K562 (cell line): ENCODE results near the gene CD164. TPM values are rescaled to one million over a fixed set of nuclear protein-coding genes. Genes with fewer than 3 reads are reported as not detected.

Source experiments
- ADNP ChIP-seq: fragments of 200-800 bp; sonication (Bioruptor generic); IDR thresholded peaks from 2 replicates; pipeline ENCODE4 v1.6.1; 2016; ENCODE audit warnings: missing genetic modification characterization, missing compliant biosample characterization
- ATF1 ChIP-seq, 2 experiments: fragments of 450-650 bp in 1 of 2; IDR thresholded peaks; 2 replicates each; pipeline ENCODE4 v1.6.1; 2016; ENCODE audit warnings: missing compliant biosample characterization in 1 of 2, missing genetic modification characterization in 1 of 2
- C11orf30 ChIP-seq: fragments of 450-650 bp; IDR thresholded peaks from 2 replicates; pipeline ENCODE4 v1.6.1; 2016; ENCODE audit warnings: low read depth, mild to moderate bottlenecking
- CEBPG ChIP-seq, 3 experiments: fragments of 200-800 bp in 1 of 3; sonication (Bioruptor generic) in 1 of 3; sonication (generic) in 1 of 3; formaldehyde crosslinking in 1 of 3; IDR thresholded peaks in 2 of 3; conservative IDR thresholded peaks in 1 of 3; 2 replicates each; pipeline versions ENCODE4 v1.6.1 to v1.8.0; 2016 to 2022; ENCODE audit warnings: missing compliant biosample characterization in 2 of 3, missing genetic modification characterization in 2 of 3, mild to moderate bottlenecking in 1 of 3, missing genetic modification reagents in 1 of 3
- CHAMP1 ChIP-seq: fragments of 450-650 bp; IDR thresholded peaks from 2 replicates; pipeline ENCODE4 v1.6.1; 2016; ENCODE audit warnings: mild to moderate bottlenecking
- ELF1 ChIP-seq: fragments of 200-800 bp; sonication (Bioruptor generic); IDR thresholded peaks from 2 replicates; pipeline ENCODE4 v1.6.1; 2016; ENCODE audit warnings: missing genetic modification characterization, missing compliant biosample characterization
- EP300 ChIP-seq: IDR thresholded peaks from 2 replicates; pipeline ENCODE4 v1.6.1; 2012; ENCODE audit warnings: low read length, improper control_type of control experiment
- FOSL1 ChIP-seq: fragments of 200-800 bp; sonication (Bioruptor generic); conservative IDR thresholded peaks from 2 replicates; pipeline ENCODE4 v1.6.1; 2016; ENCODE audit warnings: missing genetic modification characterization, missing compliant biosample characterization
- HDAC2 ChIP-seq: fragments of 450-650 bp; IDR thresholded peaks from 2 replicates; pipeline ENCODE4 v1.6.1; 2016; ENCODE audit warnings: mild to moderate bottlenecking
- MECOM ChIP-seq: fragments of 250-450 bp; sonication (Bioruptor Pico); IDR thresholded peaks from 2 replicates; pipeline ENCODE4 v1.8.0; 2022; ENCODE audit warnings: inconsistent platforms
- NFIC ChIP-seq: fragments of 450-650 bp; IDR thresholded peaks from 2 replicates; pipeline ENCODE4 v1.6.1; 2017; ENCODE audit warnings: mild to moderate bottlenecking, inconsistent platforms
- RFX5 ChIP-seq: IDR thresholded peaks from 2 replicates; pipeline ENCODE4 v1.6.1; 2011; ENCODE audit warnings: low read depth, mild to moderate bottlenecking, improper control_type of control experiment, low read length
- TRIM24 ChIP-seq, 2 experiments: fragments of 450-650 bp; IDR thresholded peaks; 2 replicates each; pipeline ENCODE4 v1.6.1; 2016
- XRCC5 ChIP-seq: fragments of 200-400 bp; formaldehyde crosslinking; IDR thresholded peaks from 2 replicates; pipeline ENCODE4 v1.6.1; 2017; ENCODE audit warnings: low read depth, mild to moderate bottlenecking, low read length
- ZNF316 ChIP-seq: fragments of 450-650 bp; IDR thresholded peaks from 2 replicates; pipeline ENCODE4 v1.6.1; 2016
- ZNF764 ChIP-seq: fragments of 250-450 bp; sonication (Bioruptor Pico); IDR thresholded peaks from 2 replicates; pipeline ENCODE4 v1.4.0; 2020; ENCODE audit warnings: low read depth, mild to moderate bottlenecking, moderate library complexity
- ZNF766 ChIP-seq: fragments of 200-800 bp; sonication (Bioruptor generic); conservative IDR thresholded peaks from 2 replicates; pipeline ENCODE4 v1.6.1; 2016; ENCODE audit warnings: missing genetic modification characterization, missing compliant biosample characterization
- ZNF780A ChIP-seq: fragments of 250-450 bp; sonication (Bioruptor Pico); IDR thresholded peaks from 2 replicates; pipeline ENCODE4 v1.5.0; 2021; ENCODE audit warnings: mild to moderate bottlenecking
- polyA plus RNA-seq, 8 experiments: library from polyadenylated mRNA; depleted of rRNA in 4 of 8; stranded (reverse) in 5 of 8; unstranded in 3 of 8; fragments of >200 nt; fragmentation: Nextera tagmentation in 2 of 8; fragmentation: Illumina TruSeq in 1 of 8; extraction: Ambion mirVana in 2 of 8; extraction: Trizol in 1 of 8; gene quantifications; 2 replicates each; pipeline versions ENCODE4 v1.2.1 to v1.2.3, GENCODE V29; 2011 to 2014; ENCODE audit warnings: inconsistent platforms in 1 of 8, missing spikeins in 1 of 8
- total RNA-seq, 7 experiments: library from RNA; depleted of rRNA in 6 of 7; stranded (reverse); fragments of >200 nt in 6 of 7; fragmentation: Illumina TruSeq in 2 of 7; extraction: Trizol in 2 of 7; gene quantifications; 2 replicates each; pipeline versions ENCODE4 v1.2.1 to v1.2.3, GENCODE V29; 2011 to 2021; ENCODE audit warnings: low replicate concordance in 1 of 7
- TF ChIP-seq, protein P1 (sequence below): sonication (generic); formaldehyde crosslinking; IDR thresholded peaks from 2 replicates; pipeline ENCODE4 v1.8.0; 2022; ENCODE audit warnings: missing genetic modification reagents, mild to moderate bottlenecking, moderate library complexity, borderline replicate concordance
- TF ChIP-seq, protein P2 (sequence below): fragments of 450-650 bp; formaldehyde crosslinking; conservative IDR thresholded peaks from 2 replicates; pipeline ENCODE4 v1.4.0; 2022; ENCODE audit warnings: mild to moderate bottlenecking, missing genetic modification characterization
- TF ChIP-seq, protein P3 (sequence below), 2 experiments: fragments of 250-450 bp in 1 of 2; fragments of 450-650 bp in 1 of 2; sonication (Bioruptor Pico) in 1 of 2; IDR thresholded peaks; 2 replicates each; pipeline versions ENCODE4 v1.6.1 to v1.8.0; 2016 to 2021; ENCODE audit warnings: mild to moderate bottlenecking in 2 of 2, moderate library complexity in 2 of 2, missing compliant biosample characterization in 1 of 2, missing genetic modification characterization in 1 of 2

CD164 gene
- total and polyA plus RNA-seq, 9 of the 15 experiments (the other 6 are each of a cell fraction or from before 2014, with no cell fraction given), result 79.5 to 317 (median 165) TPM

- peak; percentile 83 for TF ChIP-seq HDAC2
- peak; percentile 88 for TF ChIP-seq ZNF766 (CRISPR knock-in tag)
- 0 out of 2 replicates have a peak, but pooled peaks have one; percentile 5 for TF ChIP-seq MECOM (CRISPR knock-in tag)
- no peak; the same call in 1 of the 2 replicates for TF ChIP-seq ELF1
- peak; percentile 48; the same call in 1 of the 2 replicates for TF ChIP-seq CEBPG (CRISPR knock-in tag; IDR thresholded peaks at IDR 0.05)
- peak; percentile 63 to 81 for TF ChIP-seq CEBPG (tag; conservative IDR thresholded peaks at IDR 0.05 in 1 of 2, IDR thresholded peaks at IDR 0.05 in 1 of 2)
- no peak for TF ChIP-seq XRCC5
- TF ChIP-seq, protein P1, sequence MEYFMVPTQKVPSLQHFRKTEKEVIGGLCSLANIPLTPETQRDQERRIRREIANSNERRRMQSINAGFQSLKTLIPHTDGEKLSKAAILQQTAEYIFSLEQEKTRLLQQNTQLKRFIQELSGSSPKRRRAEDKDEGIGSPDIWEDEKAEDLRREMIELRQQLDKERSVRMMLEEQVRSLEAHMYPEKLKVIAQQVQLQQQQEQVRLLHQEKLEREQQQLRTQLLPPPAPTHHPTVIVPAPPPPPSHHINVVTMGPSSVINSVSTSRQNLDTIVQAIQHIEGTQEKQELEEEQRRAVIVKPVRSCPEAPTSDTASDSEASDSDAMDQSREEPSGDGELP (CRISPR knock-in tag), result no peak
- peak; percentile 81 for TF ChIP-seq EP300
- TF ChIP-seq ADNP (tag), result peak; percentile 76
- no peak for TF ChIP-seq ZNF764
- no peak for TF ChIP-seq RFX5
- TF ChIP-seq NFIC, result peak; percentile 99
- TF ChIP-seq C11orf30, result peak; percentile 85
- TF ChIP-seq, protein P2, sequence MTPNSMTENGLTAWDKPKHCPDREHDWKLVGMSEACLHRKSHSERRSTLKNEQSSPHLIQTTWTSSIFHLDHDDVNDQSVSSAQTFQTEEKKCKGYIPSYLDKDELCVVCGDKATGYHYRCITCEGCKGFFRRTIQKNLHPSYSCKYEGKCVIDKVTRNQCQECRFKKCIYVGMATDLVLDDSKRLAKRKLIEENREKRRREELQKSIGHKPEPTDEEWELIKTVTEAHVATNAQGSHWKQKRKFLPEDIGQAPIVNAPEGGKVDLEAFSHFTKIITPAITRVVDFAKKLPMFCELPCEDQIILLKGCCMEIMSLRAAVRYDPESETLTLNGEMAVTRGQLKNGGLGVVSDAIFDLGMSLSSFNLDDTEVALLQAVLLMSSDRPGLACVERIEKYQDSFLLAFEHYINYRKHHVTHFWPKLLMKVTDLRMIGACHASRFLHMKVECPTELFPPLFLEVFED (CRISPR knock-in tag), result no peak
- TF ChIP-seq CHAMP1, result no peak
- TF ChIP-seq, protein P3, sequence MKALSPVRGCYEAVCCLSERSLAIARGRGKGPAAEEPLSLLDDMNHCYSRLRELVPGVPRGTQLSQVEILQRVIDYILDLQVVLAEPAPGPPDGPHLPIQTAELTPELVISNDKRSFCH (CRISPR knock-in tag; IDR thresholded peaks at IDR 0.05), result no peak
- TF ChIP-seq, protein P3 (tag; IDR thresholded peaks at IDR 0.05), result 0 out of 2 replicates have a peak, but pooled peaks have one; percentile 29
- TF ChIP-seq FOSL1 (tag), result 0 out of 2 replicates have a peak, but pooled peaks have one; percentile 16
- TF ChIP-seq ZNF780A, result no peak
- no peak for TF ChIP-seq ATF1 (CRISPR knock-in tag; IDR thresholded peaks at IDR 0.05)
- TF ChIP-seq ATF1 (tag; IDR thresholded peaks at IDR 0.05), result 0 out of 2 replicates have a peak, but pooled peaks have one; percentile 10
- peak; percentile 70 for TF ChIP-seq ZNF316
- TF ChIP-seq TRIM24 (IDR thresholded peaks at IDR 0.05), result 0 out of 4 replicates have a peak, but pooled peaks of 1 of the 2 experiments have one; percentile 13
These were observed 32.8 kb downstream of the CD164 start (continued) for GRCh38 chr6:109349419-109349987.
